ENCODE data around the gene SEPTIN5.

SEPTIN5 gene

GRCh38 chr22:19751497-19752245, 37.4 kb downstream of the SEPTIN5 start:
- no peak for FAIRE-seq

GRCh38 chr22:19753090-19753842, 39.0 kb downstream of the SEPTIN5 start:
- no peak for FAIRE-seq

GRCh38 chr22:19753996-19754700, 39.8 kb downstream of the SEPTIN5 start:
- no peak for FAIRE-seq

GRCh38 chr22:19754701-19755144, 40.4 kb downstream of the SEPTIN5 start:
- FAIRE-seq: no peak

GRCh38 chr22:19755145-19755710, 40.9 kb downstream of the SEPTIN5 start:
- FAIRE-seq: no peak

- FAIRE-seq: no peak
Observed at GRCh38 chr22:19755722-19756287, 41.5 kb downstream of the SEPTIN5 start.

- FAIRE-seq: no peak
Observed at GRCh38 chr22:19756288-19757128, 42.2 kb downstream of the SEPTIN5 start.

- no peak for FAIRE-seq
Observed at GRCh38 chr22:19757140-19757984, 43.1 kb downstream of the SEPTIN5 start.

- FAIRE-seq: no peak
Observed at GRCh38 chr22:19757985-19758895, 43.9 kb downstream of the SEPTIN5 start.

- FAIRE-seq: no peak
Observed at GRCh38 chr22:19758896-19759426, 44.7 kb downstream of the SEPTIN5 start.

GRCh38 chr22:19759427-19760057, 45.2 kb downstream of the SEPTIN5 start:
- no peak for FAIRE-seq

GRCh38 chr22:19760058-19760950, 46.0 kb downstream of the SEPTIN5 start, which contains the start of gene TBX1:
Gene TBX1, plus strand, starts transcription at chr22:19760778. Its CDS starts 66 bp downstream, at chr22:19760844.
- no peak for FAIRE-seq

GRCh38 chr22:19760951-19761724, 46.8 kb downstream of the SEPTIN5 start:
- FAIRE-seq: no peak

GRCh38 chr22:19761725-19762567, 47.6 kb downstream of the SEPTIN5 start:
- no peak for FAIRE-seq

- FAIRE-seq: no peak
Observed at GRCh38 chr22:19762568-19763457, 48.5 kb downstream of the SEPTIN5 start.

Data from islet of Langerhans (tissue), 1 donor.